ENCODE measurements around the gene ZNF512. TPM values are rescaled to one million over a fixed set of nuclear protein-coding genes. Genes with fewer than 3 reads are reported as not detected.

ZNF512 gene
- total RNA-seq, 1 donor from 2014 or later, result 30.1 TPM

- Mint-ChIP-seq H3K4me3 (ENCODE audit: unreplicated experiment) (no peak overlapping the region), H3K27ac (ENCODE audit: unreplicated experiment) (no peak overlapping the region), H3K36me3 (ENCODE audit: low read depth, unreplicated experiment) (no peaks in the 10 kb centered on the region), H3K4me1 (ENCODE audit: unreplicated experiment) (peaks cover 9% of the 10 kb centered on the region), H3K27me3 (ENCODE audit: unreplicated experiment) (peaks cover 3% of the 10 kb centered on the region), H3K9me3 (ENCODE audit: unreplicated experiment) (no peaks in the 10 kb centered on the region)
- no peak for TF ChIP-seq CTCF (IDR thresholded peaks at IDR 0.05; ENCODE audit: unreplicated experiment)
- no peak for DNase-seq (ENCODE audit: low spot score)
Measured at GRCh38 chr2:27571681-27572080, 11.2 kb upstream of the ZNF512 start.

- H3K4me1 Mint-ChIP-seq (ENCODE audit: unreplicated experiment), result peaks cover 1% of the 10 kb centered on the region
- TF ChIP-seq CTCF (IDR thresholded peaks at IDR 0.05; ENCODE audit: unreplicated experiment), result no peak
- DNase-seq (ENCODE audit: low spot score), result no peak
- no peak overlapping the region for H3K4me3 Mint-ChIP-seq (ENCODE audit: unreplicated experiment)
- no peak overlapping the region for H3K27ac Mint-ChIP-seq (ENCODE audit: unreplicated experiment)
- no peaks in the 10 kb centered on the region for H3K36me3 Mint-ChIP-seq (ENCODE audit: low read depth, unreplicated experiment)
- peaks cover 3% of the 10 kb centered on the region for H3K27me3 Mint-ChIP-seq (ENCODE audit: unreplicated experiment)
- H3K9me3 Mint-ChIP-seq (ENCODE audit: unreplicated experiment), result no peaks in the 10 kb centered on the region
Measured at GRCh38 chr2:27572439-27572838, 10.4 kb upstream of the ZNF512 start.

- no peak for DNase-seq (ENCODE audit: low spot score)
- H3K27ac Mint-ChIP-seq (ENCODE audit: unreplicated experiment), result no peak overlapping the region
- no peaks in the 10 kb centered on the region for H3K9me3 Mint-ChIP-seq (ENCODE audit: unreplicated experiment)
- H3K4me1 Mint-ChIP-seq (ENCODE audit: unreplicated experiment), result no peaks in the 10 kb centered on the region
- no peak overlapping the region for H3K4me3 Mint-ChIP-seq (ENCODE audit: unreplicated experiment)
- H3K36me3 Mint-ChIP-seq (ENCODE audit: low read depth, unreplicated experiment), result peaks cover 4% of the 10 kb centered on the region
- peaks cover 2% of the 10 kb centered on the region for H3K27me3 Mint-ChIP-seq (ENCODE audit: unreplicated experiment)
- TF ChIP-seq CTCF (IDR thresholded peaks at IDR 0.05; ENCODE audit: unreplicated experiment), result no peak
Measured at GRCh38 chr2:27572998-27573429, 9.8 kb upstream of the ZNF512 start.

GRCh38 chr2:27573452-27573851 lies 9.4 kb upstream of the ZNF512 start:
- Mint-ChIP-seq H3K4me1 (ENCODE audit: unreplicated experiment) (no peaks in the 10 kb centered on the region), H3K27me3 (ENCODE audit: unreplicated experiment) (no peaks in the 10 kb centered on the region), H3K4me3 (ENCODE audit: unreplicated experiment) (no peak overlapping the region), H3K9me3 (ENCODE audit: unreplicated experiment) (no peaks in the 10 kb centered on the region), H3K36me3 (ENCODE audit: low read depth, unreplicated experiment) (peaks cover 4% of the 10 kb centered on the region), H3K27ac (ENCODE audit: unreplicated experiment) (no peak overlapping the region)
- no peak for DNase-seq (ENCODE audit: low spot score)
- no peak for TF ChIP-seq CTCF (IDR thresholded peaks at IDR 0.05; ENCODE audit: unreplicated experiment)

GRCh38 chr2:27581417-27582128 lies 1.3 kb upstream of the ZNF512 start:
- H3K9me3 Mint-ChIP-seq (ENCODE audit: unreplicated experiment), result no peaks in the 10 kb centered on the region
- H3K4me1 Mint-ChIP-seq (ENCODE audit: unreplicated experiment), result peaks cover 20% of the 10 kb centered on the region
- H3K4me3 Mint-ChIP-seq (ENCODE audit: unreplicated experiment), result no peak overlapping the region
- no peak for DNase-seq (ENCODE audit: low spot score)
- TF ChIP-seq CTCF (IDR thresholded peaks at IDR 0.05; ENCODE audit: unreplicated experiment), result no peak
- no peak overlapping the region for H3K27ac Mint-ChIP-seq (ENCODE audit: unreplicated experiment)
- peaks cover 9% of the 10 kb centered on the region for H3K36me3 Mint-ChIP-seq (ENCODE audit: low read depth, unreplicated experiment)
- H3K27me3 Mint-ChIP-seq (ENCODE audit: unreplicated experiment), result peaks cover 9% of the 10 kb centered on the region
